ENCODE data around the gene LRRC2. TPM values are rescaled to one million over a fixed set of nuclear protein-coding genes. Genes with fewer than 3 reads are reported as not detected.
"Not testable (repeated sequence)": the region's sequence is repeated elsewhere in the genome, so short reads cannot be mapped to it uniquely, and the experiment has no call there.

The LRRC2 gene
- total RNA-seq, 1 donor from 2014 or later, result 2.8 TPM

GRCh38 chr3:46524832-46525231 lies 41.3 kb downstream of the LRRC2 start:
- no peak for DNase-seq

DNA sequence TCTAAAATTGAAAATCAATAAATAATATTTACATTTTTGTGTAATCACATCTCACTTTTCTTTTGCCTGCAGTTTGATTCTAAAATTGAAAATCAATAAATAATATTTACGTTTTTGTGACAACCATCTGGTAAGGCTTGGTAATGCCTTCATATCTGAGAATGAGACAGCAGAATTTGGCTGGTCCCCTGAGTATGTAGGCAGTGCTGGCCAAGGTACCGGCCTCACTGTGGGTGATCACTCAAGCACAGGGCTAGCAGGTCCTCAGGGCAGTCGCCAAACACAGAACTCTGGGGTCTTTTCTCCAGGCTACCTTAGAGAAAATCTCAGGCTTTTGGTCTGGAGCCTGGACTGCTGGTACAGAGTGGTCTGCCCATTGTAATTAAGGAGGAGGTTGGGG lies 42.1 kb downstream of the LRRC2 start:
- no peak for DNase-seq

DNA sequence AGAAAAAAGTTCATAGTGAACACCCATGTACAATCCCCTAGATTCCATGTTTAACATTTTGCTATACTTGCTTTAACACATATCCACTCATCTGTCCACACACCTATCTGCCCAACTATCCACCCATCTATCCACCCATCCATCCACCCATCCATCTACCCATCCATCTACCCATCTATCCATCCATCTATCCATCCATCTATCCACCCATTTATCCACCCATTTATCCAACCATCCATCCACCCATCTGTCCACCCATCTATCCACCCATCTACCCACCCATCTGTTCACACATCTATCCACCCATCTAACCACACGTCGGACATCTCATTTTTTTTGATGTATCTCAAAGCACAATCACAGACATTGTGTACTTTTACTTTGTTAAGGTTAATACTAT lies 42.5 kb downstream of the LRRC2 start:
- DNase-seq, result no peak

GRCh38 chr3:46522201-46522600 lies 43.9 kb downstream of the LRRC2 start:
- DNase-seq, result not testable (repeated sequence)

DNA sequence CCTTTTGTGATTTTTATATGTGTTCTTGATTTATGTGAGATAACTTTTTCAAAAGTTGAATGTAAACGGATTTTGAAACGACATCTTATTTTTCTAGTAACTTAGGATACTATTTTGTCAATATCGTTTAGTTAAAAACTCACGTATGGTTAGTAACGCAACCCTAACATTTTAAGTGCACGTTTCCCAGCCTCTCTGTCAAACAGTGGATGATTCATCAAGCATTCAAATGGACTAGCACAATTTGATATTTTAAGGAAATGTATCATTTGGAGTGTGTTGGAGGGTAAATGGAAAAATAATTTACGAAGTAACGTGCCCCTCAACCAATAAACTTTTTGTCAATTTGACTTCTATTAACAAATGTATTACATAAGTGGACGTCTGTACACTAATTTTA lies 45.0 kb downstream of the LRRC2 start:
- DNase-seq, result no peak

- DNase-seq, result no peak
Observed at GRCh38 chr3:46520531-46520930, 45.6 kb downstream of the LRRC2 start.

DNA sequence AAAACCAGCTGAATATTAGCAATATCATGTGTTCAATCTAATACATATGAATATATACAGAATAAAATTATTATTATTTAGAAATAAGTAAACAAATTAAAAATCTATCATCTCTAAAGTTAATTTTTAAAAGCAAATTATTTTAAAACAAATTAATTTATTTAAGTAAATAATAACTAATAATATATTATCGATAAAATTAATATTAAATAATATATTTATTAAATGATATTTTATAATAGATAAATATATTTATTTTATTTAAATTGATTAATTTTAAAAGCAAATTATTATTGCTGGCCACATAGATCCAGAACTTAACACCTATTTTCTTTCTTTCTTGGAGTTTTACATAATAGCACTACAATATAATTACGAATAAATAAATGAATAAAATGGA lies 46.1 kb downstream of the LRRC2 start:
- no peak for DNase-seq

- DNase-seq, result no peak
Observed at GRCh38 chr3:46517784-46518181, 48.3 kb downstream of the LRRC2 start.

- DNase-seq, result no peak
Observed at GRCh38 chr3:46517016-46517783, 48.9 kb downstream of the LRRC2 start.

DNA sequence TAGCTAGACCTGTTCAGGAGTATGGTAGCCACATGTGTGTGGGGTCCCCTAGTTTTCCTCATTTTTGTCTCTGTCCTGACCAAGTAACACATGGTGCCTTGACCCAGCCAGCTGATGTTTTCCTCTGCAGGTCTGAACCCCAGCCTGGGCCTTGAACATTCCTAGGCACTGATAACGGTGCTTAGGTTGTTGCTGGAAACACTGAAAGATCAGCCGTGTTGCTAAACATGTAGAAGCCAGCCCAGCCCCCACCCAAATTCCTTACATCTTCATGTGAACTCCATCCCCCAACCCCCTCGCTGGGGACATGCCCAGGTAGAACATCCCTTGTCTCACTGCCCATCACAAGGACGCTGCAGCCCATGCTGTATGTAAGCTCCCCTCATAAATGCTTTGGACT lies 49.6 kb downstream of the LRRC2 start:
- DNase-seq, result no peak

DNA sequence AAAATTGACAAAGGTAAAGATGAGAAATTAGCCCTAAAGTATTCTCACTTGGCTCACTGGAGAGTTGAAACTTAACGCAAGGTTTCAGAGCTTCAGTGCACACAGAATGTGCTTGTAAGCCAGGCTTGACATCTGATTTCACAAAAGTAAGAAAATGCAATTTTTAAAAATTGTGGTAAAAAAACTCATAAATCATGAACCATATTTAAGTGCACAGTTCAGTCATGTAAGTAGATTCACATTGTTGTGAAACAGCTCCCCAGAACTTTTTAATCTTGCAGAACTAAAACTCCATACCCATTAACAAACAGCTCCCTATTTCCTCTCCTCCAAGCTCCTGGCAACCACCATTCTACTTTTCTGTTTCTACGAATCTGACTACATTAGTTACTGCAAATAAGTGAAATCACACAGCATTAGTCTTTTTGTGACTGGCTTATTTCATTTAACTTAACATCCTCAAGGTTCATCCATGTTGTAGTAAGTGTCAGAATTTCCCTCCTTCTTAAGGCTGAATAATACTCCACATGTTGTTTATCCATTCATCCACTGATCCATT lies 53.8 kb downstream of the LRRC2 start:
- DNase-seq, result no peak

DNA sequence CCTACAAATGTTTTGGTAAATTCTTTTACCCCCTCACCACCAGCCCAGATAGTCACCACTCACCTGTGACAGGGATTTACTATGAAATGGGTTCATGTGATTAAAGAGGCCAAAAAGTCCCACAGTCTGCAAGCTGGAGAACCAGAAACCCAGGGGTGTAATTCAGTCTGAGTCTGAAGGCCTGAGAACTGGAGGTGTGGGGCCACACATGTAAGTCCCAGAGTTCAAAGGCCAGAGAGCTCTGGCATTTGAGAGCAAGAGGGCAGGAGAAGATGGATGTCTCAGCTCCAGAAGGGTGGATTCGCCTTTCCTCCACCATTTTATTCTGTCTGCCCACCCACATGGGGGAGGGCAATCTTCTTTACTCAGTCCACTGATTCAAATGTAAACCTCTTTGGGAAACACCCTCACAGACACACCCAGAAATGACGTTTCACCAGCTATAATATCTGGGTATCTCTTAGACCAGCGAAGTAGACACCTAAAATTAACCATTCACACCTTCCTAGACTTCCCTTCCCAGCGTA lies 56.4 kb downstream of the LRRC2 start:
- no peak for DNase-seq

- no peak for DNase-seq
Observed at GRCh38 chr3:46508850-46509591, 57.1 kb downstream of the LRRC2 start.

DNA sequence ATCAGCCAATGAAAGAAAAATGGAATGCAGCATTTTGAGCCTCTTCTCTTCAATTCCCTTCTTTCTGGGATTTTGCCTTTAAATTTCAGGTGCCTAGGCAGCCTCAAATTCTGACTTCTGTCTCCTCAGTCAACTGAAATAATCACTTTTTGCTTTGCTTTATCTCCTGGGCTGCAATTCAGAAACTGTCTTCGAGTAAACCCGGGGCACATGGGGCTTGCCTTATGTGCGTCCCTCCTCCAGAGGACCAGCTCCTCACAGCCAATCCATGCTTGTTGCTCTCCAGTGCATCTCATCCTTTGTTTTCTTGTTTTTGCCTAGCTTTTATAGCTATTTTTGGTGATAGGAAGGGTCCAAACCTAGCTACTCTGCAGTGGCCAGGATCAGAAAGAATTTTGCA lies 59.6 kb downstream of the LRRC2 start:
- no peak for DNase-seq

DNA sequence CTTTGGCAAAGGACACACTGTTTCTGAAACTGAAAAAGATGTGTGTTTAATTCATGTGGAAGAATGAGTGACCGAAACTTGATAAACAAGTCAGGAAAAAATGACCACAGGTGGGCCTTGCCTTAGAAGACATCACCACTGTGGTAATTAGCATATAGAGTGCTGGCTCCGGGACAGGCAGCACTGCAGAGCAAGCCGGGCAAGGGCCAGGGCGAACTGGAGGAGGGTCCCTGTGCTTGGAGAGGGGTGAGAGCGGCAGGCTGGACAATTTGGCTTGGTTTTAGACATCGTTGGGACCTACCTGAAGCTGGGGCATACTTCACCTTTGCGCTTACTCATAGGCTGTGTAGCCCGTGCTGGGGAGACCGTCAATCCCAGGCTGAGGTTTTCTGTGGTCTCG lies 60.1 kb downstream of the LRRC2 start:
- DNase-seq, result no peak

DNA sequence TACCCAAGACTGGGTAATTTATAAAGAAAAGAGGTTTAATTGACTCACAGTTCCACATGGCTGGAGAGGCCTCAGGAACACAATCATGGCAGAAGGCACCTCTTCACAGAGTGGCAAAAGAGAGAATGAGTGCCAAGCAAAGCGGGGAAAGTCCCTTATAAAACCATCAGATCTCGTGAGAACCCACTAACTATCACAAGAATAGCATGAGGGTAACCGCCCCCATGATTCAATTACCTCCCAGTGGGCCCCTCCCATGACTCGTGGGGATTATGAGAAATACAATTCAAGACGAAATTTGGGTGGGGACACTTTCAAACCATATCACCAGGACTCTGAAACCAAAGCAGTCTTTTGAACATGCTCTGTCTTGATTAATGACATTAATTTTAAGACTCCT lies 61.3 kb downstream of the LRRC2 start:
- DNase-seq, result no peak

DNA sequence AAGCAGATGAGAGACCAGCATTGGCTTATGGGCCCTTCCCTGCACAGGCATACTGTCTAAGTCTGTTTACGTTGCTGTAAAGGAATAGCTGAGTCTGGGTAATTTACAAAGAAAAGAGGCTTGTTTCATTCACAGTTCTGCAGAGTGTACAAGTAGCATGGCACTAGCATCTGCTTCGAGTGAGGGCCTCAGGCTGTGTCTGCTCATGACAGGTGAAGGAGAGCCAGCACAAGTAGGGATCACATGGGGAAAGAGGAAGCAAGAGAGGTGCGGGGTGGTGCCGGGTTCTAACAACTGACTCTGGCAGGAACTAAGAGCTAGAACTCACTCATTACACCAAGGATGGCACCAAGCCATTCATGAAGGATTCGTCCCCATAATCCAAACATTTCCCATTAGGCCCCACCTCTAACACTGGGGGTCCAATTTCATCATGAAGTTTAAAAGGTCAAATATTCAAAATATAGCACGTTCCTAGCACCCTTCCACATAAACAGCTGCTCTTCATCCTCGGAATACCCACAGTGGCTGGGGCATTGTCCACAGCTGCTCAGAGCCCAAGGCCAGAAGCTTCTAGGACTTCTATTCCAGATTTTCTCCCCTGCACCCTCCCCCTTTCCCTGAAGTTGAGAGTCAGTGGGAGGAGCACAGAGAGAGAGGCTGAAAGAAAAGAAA lies 62.8 kb downstream of the LRRC2 start:
- DNase-seq, result no peak

- DNase-seq, result peak; percentile 40
Observed at GRCh38 chr3:46501702-46502101, 64.4 kb downstream of the LRRC2 start.

DNA sequence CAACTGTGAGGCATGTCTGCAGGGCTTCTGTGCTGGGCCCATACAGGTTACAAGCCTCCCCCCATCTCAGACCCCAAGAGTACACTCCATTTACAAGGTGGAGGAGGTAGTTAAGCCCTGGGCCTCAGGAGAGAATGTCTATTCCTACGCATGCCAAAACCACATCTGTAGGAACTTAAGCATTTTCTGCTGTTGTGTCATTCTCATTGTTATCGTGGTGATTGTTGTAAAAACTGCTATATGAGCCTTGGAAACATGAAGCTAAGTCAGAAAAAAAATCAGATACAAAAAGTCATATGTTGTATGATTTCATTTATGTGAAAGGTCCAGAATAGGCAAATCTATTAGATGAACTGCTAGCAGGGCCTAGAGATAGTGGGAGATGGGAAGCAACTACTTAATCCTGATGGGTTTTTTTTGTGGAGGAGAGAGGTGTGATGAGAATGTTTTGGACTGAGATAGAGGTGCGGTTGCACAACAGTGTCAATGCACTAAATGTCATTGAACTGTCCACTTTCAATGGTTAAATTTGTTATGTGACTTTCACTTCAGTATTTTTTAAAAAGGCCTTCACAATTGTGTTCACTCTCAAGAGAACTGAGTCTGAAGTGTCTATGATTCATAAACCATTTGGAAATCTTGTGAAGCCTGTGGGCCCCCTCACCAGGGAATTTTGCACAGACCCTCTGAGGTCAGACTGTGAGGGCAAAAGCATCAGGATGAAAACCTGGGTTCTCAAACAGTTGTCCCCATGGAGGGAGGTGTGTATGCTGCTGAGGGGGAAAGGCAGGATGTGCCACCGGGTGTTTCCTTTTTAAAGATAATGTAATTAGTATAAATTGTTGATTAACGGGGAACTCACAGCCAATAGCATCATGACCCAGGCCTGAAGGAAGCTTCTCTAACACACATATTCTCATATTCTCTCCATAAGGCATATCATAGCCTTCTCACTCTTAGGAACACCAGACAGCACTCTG lies 65.2 kb downstream of the LRRC2 start:
- peak; percentile 82 for DNase-seq

DNA sequence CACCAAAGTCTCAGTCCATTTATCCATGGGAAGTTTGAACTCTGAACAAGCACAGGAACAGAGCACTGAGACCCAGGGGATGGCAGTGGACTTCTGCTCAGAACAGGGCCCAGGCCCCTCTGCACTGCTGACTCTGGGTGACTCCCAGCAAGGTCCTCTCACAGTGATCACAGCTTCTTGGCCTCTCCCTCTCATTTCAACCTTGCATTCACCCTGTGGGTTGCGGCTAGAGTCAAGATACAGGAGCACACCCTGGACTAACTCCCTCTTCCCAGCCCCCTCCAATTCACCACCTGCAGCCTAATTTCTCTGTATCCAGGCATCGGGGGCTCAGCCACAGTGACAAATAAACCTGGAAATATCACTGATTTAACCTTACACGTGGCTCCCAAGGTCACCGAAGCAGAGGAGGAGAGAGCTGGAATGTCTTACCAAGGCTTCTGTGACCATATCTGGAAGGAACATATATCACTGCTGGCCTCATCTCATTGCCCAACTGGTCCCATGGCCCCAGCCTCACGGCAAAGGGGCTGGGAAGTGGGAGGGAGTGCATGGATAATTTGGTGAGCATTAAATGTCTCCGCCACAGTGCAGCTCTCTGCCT lies 67.1 kb downstream of the LRRC2 start:
- DNase-seq, result no peak

Data from skin of body (tissue), 2 donors.